K562 (cell line): ENCODE results near the gene SULT2B1. TPM values are rescaled to one million over a fixed set of nuclear protein-coding genes. Genes with fewer than 3 reads are reported as not detected.

Source experiments
- ATAC-seq: fragments of 200-7000 bp; cut with Tn5 transposase; 3 replicates; pipeline ENCODE4 v1.9.1; 2020; ENCODE audit warnings: moderate library complexity
- BruUV-seq: library from RNA; stranded (reverse); fragments of 400-500 nt; replicated peaks from 2 replicates; lab custom pipeline; 2021; lab: Mats Ljungman, UMichigan
- CTCF ChIA-PET: fragments of 300-600 bp; formaldehyde crosslinking; extraction: SDS; loops from one replicate; lab custom pipeline; 2021; ENCODE audit warnings: low intra/inter-chr PET ratio; lab: Yijun Ruan, JAX
- POLR2A ChIA-PET: fragments of 300-600, 350-650 bp; sonication (Branson Sonifier 250); formaldehyde crosslinking; extraction: SDS; loops from one replicate; lab custom pipeline; 2021; ENCODE audit warnings: antibody characterized with exemption, inconsistent platforms; lab: Yijun Ruan, JAX
- DNase-seq, 4 experiments: peaks; one replicate each; pipeline versions ENCODE4 v3.0.0 to v3.0.0-alpha.2; 2011 to 2018; ENCODE audit warnings: low spot score in 3 of 4, mixed read lengths in 3 of 4; ENCODE audit errors: extremely low read depth in 1 of 4
- FAIRE-seq: peaks from 2 replicates; lab custom pipeline; 2011; peaks lifted over from hg19 to GRCh38; lab: Jason Lieb, UNC
- H2AFZ ChIP-seq: 2 replicates; pipeline ENCODE4 v1.6.0; 2011; ENCODE audit warnings: low read depth, low read length, control low read depth, inconsistent platforms
- H3K27ac ChIP-seq: fragments of 200-600 bp; 3 replicates; pipeline ENCODE4 v1.8.0; 2011; ENCODE audit warnings: low read depth, mild to moderate bottlenecking, control low read depth, inconsistent platforms, low read length, moderate library complexity, mixed read lengths; ENCODE audit errors: extremely low read depth
- H3K27me3 ChIP-seq, 2 experiments: fragments of 300-600 bp in 1 of 2; 2 replicates in 1 of 2; 3 replicates in 1 of 2; pipeline versions ENCODE4 v1.6.0 to v1.8.0; 2011; ENCODE audit warnings: inconsistent platforms in 2 of 2, low read length in 2 of 2, mild to moderate bottlenecking in 1 of 2, mixed read lengths in 1 of 2, moderate library complexity in 1 of 2; ENCODE audit not compliant: control insufficient read depth in 2 of 2, insufficient read depth in 2 of 2
- H3K36me3 ChIP-seq: fragments of 300-600 bp; 3 replicates; pipeline ENCODE4 v1.8.0; 2011; ENCODE audit warnings: mild to moderate bottlenecking, low read length, inconsistent platforms; ENCODE audit not compliant: control insufficient read depth, insufficient read depth
- H3K4me1 ChIP-seq, 2 experiments: fragments of 200-600 bp in 1 of 2; replicated peaks in 1 of 2; 2 replicates in 1 of 2; 3 replicates in 1 of 2; pipeline versions ENCODE4 v1.5.1 to v1.8.0; 2011; ENCODE audit warnings: inconsistent platforms in 2 of 2, low read length in 2 of 2, mild to moderate bottlenecking in 1 of 2, mixed read lengths in 1 of 2, moderate library complexity in 1 of 2; ENCODE audit not compliant: control insufficient read depth in 2 of 2, insufficient read depth in 2 of 2
- H3K4me2 ChIP-seq: 2 replicates; pipeline ENCODE4 v1.6.1; 2011; ENCODE audit warnings: low read length, control low read depth, inconsistent platforms, mixed read lengths; ENCODE audit not compliant: insufficient read depth
- H3K4me3 ChIP-seq: fragments of 200-600 bp; sonication (generic), shearing (Covaris generic); 2 replicates; pipeline ENCODE4 v1.5.1; 2016; ENCODE audit warnings: control low read depth, inconsistent platforms
- H3K79me2 ChIP-seq: fragments of 200-600 bp; 3 replicates; pipeline ENCODE4 v1.8.0; 2011; ENCODE audit warnings: low read length, inconsistent platforms; ENCODE audit not compliant: control insufficient read depth, insufficient read depth
- H3K9ac ChIP-seq, 2 experiments: 2 replicates each; pipeline versions ENCODE4 v1.6.0 to v1.6.1; 2011; ENCODE audit warnings: low read depth in 2 of 2, low read length in 2 of 2, control low read depth in 1 of 2, inconsistent platforms in 1 of 2, mild to moderate bottlenecking in 1 of 2, mixed read lengths in 1 of 2; ENCODE audit not compliant: insufficient read depth in 1 of 2
- H3K9me1 ChIP-seq: one replicate; pipeline ENCODE4 v1.6.0; 2011; ENCODE audit warnings: inconsistent platforms, mild to moderate bottlenecking, low read length, moderate library complexity; ENCODE audit not compliant: control insufficient read depth, insufficient read depth
- H3K9me3 ChIP-seq: replicated peaks from 2 replicates; pipeline ENCODE4 v1.5.1; 2011; ENCODE audit warnings: low read depth, low read length, inconsistent platforms; ENCODE audit not compliant: control insufficient read depth, insufficient read depth
- H4K20me1 ChIP-seq: replicated peaks from 2 replicates; pipeline ENCODE4 v1.6.1; 2011; ENCODE audit warnings: low read length, inconsistent platforms, mixed read lengths; ENCODE audit not compliant: control insufficient read depth, insufficient read depth
- ARID2 ChIP-seq: fragments of 450-650 bp; IDR thresholded peaks from 2 replicates; pipeline ENCODE4 v1.6.1; 2017; ENCODE audit warnings: antibody characterized with exemption, mild to moderate bottlenecking
- ATF1 ChIP-seq, 2 experiments: fragments of 450-650 bp in 1 of 2; IDR thresholded peaks; 2 replicates each; pipeline ENCODE4 v1.6.1; 2016; ENCODE audit warnings: missing compliant biosample characterization in 1 of 2, missing genetic modification characterization in 1 of 2
- BACH1 ChIP-seq: fragments of 200-800 bp; sonication (Bioruptor generic); IDR thresholded peaks from 2 replicates; pipeline ENCODE4 v1.6.1; 2016; ENCODE audit warnings: missing genetic modification characterization, missing compliant biosample characterization
- BMI1 ChIP-seq: fragments of 150-350 bp; IDR thresholded peaks from 2 replicates; pipeline ENCODE4 v1.6.1; 2014; ENCODE audit warnings: low read length
- BRD9 ChIP-seq: fragments of 450-650 bp; IDR thresholded peaks from 2 replicates; pipeline ENCODE4 v1.6.1; 2018; ENCODE audit warnings: low read depth; ENCODE audit not compliant: partially characterized antibody
- CBX8 ChIP-seq: fragments of 200-600 bp; sonication (generic); IDR thresholded peaks from 2 replicates; pipeline ENCODE4 v1.6.1; 2012; ENCODE audit warnings: borderline replicate concordance, mixed run types, low read depth, mild to moderate bottlenecking, moderate library complexity, mixed read lengths, low read length, control low read depth, inconsistent platforms; ENCODE audit not compliant: poor library complexity, severe bottlenecking; ENCODE audit errors: extremely low read depth
- COPS2 ChIP-seq: fragments of 450-650 bp; conservative IDR thresholded peaks from 2 replicates; pipeline ENCODE4 v1.6.1; 2016; ENCODE audit warnings: mild to moderate bottlenecking, moderate library complexity
- DNMT1 ChIP-seq: fragments of 450-650 bp; IDR thresholded peaks from 2 replicates; pipeline ENCODE4 v1.6.1; 2016; ENCODE audit warnings: antibody characterized with exemption, mild to moderate bottlenecking
- EHMT2 ChIP-seq: fragments of 450-650 bp; IDR thresholded peaks from 2 replicates; pipeline ENCODE4 v1.6.1; 2018; ENCODE audit warnings: antibody characterized with exemption
- HDGF ChIP-seq: fragments of 450-650 bp; IDR thresholded peaks from 2 replicates; pipeline ENCODE4 v1.6.1; 2016
- LEF1 ChIP-seq: fragments of 450-650 bp; IDR thresholded peaks from 2 replicates; pipeline ENCODE4 v1.6.1; 2016; ENCODE audit warnings: mild to moderate bottlenecking
- MCM3 ChIP-seq: fragments of 450-650 bp; IDR thresholded peaks from 2 replicates; pipeline ENCODE4 v1.6.1; 2016
- MTA1 ChIP-seq: fragments of 450-650 bp; IDR thresholded peaks from 2 replicates; pipeline ENCODE4 v1.6.1; 2017; ENCODE audit warnings: borderline replicate concordance
- RAD51 ChIP-seq: fragments of 450-650 bp; IDR thresholded peaks from 2 replicates; pipeline ENCODE4 v1.7.1; 2016; ENCODE audit warnings: low read depth, mild to moderate bottlenecking, borderline replicate concordance
- RBM34 ChIP-seq: fragments of 200-400 bp; formaldehyde crosslinking; IDR thresholded peaks from 2 replicates; pipeline ENCODE4 v1.6.1; 2018; ENCODE audit warnings: low read length, borderline replicate concordance; ENCODE audit not compliant: insufficient read depth
- SP1 ChIP-seq: sonication (generic); formaldehyde crosslinking; IDR thresholded peaks from 2 replicates; pipeline ENCODE4 v1.8.1; 2022; ENCODE audit warnings: mild to moderate bottlenecking, missing genetic modification reagents
- THRAP3 ChIP-seq: fragments of 450-650 bp; IDR thresholded peaks from 2 replicates; pipeline ENCODE4 v1.6.1; 2016; ENCODE audit warnings: mild to moderate bottlenecking, inconsistent platforms, borderline replicate concordance
- WGBS: fragments of 100-300 bp; shearing (Covaris generic); methylation state at CpG from one replicate; pipeline ENCODE4 v1.1.6; 2016; ENCODE audit warnings: low coverage, mixed read lengths; ENCODE audit not compliant: insufficient coverage; ENCODE audit errors: missing lambda C conversion rate; 5-methylcytosine and 5-hydroxymethylcytosine counted together
- in situ Hi-C: fragments of 300-500 bp; cut with MboI; formaldehyde crosslinking; loops from 4 replicates; pipeline ENCODE4 v1.15.0; 2018; ENCODE audit warnings: inconsistent platforms, mixed read lengths
- intact Hi-C: fragments of 100-400 bp; cut with micrococcal nuclease; formaldehyde crosslinking; loops from 2 replicates; pipeline ENCODE4 v1.14.2; 2022
- polyA plus RNA-seq, 8 experiments: library from polyadenylated mRNA; depleted of rRNA in 4 of 8; stranded (reverse) in 5 of 8; unstranded in 3 of 8; fragments of >200 nt; fragmentation: Nextera tagmentation in 2 of 8; fragmentation: Illumina TruSeq in 1 of 8; extraction: Ambion mirVana in 2 of 8; extraction: Trizol in 1 of 8; gene quantifications; 2 replicates each; pipeline versions ENCODE4 v1.2.1 to v1.2.3, GENCODE V29; 2011 to 2014; ENCODE audit warnings: inconsistent platforms in 1 of 8, missing spikeins in 1 of 8
- total RNA-seq, 7 experiments: library from RNA; depleted of rRNA in 6 of 7; stranded (reverse); fragments of >200 nt in 6 of 7; fragmentation: Illumina TruSeq in 2 of 7; extraction: Trizol in 2 of 7; gene quantifications; 2 replicates each; pipeline versions ENCODE4 v1.2.1 to v1.2.3, GENCODE V29; 2011 to 2021; ENCODE audit warnings: low replicate concordance in 1 of 7
- TF ChIP-seq, protein P1 (sequence below): fragments of 250-450 bp; sonication (Bioruptor Pico); IDR thresholded peaks from 2 replicates; pipeline ENCODE4 v1.4.0; 2020; ENCODE audit warnings: borderline replicate concordance
- TF ChIP-seq, protein P2 (sequence below): fragments of 200-800 bp; sonication (Bioruptor generic); IDR thresholded peaks from 2 replicates; pipeline ENCODE4 v1.6.1; 2017; ENCODE audit warnings: missing genetic modification characterization, missing compliant biosample characterization

Gene SULT2B1
- total and polyA plus RNA-seq, 9 of the 15 experiments (the other 6 are each of a cell fraction or from before 2014, with no cell fraction given), result 0.09 to 0.62 (median 0.22) TPM; not detected in 2

DNA sequence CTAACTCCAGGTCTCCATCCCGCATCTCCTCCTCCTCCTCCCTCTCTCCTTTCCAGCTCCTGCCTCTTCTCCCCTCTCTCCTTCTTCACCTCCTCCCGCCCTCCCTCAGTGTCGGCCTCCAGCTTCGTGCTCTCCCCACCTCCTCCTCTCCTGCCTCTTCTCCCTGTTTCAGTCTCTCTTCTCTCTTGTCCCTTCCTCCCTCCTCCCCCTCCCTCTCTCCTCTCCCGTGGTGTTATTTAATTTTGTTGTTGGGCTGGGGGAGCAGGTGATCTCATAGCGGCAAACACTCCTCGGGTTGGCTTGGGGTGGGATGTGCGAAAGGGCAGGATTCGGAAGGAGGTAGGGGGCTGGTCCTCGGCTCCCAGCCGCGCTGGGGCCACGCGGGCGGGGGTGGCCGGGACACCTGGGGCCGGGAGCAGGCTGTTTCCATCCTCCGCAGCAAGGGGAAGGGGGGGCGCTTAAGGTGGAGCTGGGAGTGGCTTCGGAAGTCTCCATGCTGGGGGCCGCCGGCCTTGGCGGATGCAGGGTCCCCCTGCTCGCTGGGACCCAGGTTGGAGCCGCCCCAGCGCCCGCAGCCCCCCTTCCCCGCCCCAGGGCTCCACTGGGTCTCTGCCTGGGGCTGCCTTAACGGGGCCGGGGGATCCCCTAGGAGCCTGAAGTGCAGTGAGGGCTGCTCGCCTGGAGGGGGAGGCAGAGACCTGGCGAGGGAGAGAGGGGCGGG, 94.2 kb downstream of the SULT2B1 start, which contains the start of gene CA11:
Gene CA11 (minus strand): TSS at position 187 of the 721 bp plus-strand sequence. CDS start 555 bp downstream, outside the sequence.
- in situ Hi-C loops, result loop anchor here (5.0 to 10.0 kb wide), 3 partner anchors 96 to 329 kb away; partner anchors contain the start of gene RASIP1
- ATAC-seq (peak; percentile 91), DNase-seq (peak; percentile 71 to 93 (median 92)), FAIRE-seq (no peak)
- H3K36me3 ChIP-seq, result no peaks in the 10 kb centered on the region
- peak within 1 kb of the TSS; percentile 27 for H3K27ac ChIP-seq
- no TSS peak for BruUV-seq
- H3K9me1 ChIP-seq, result no peaks in the 10 kb centered on the region
- H4K20me1 ChIP-seq, result no peaks in the 10 kb centered on the region
- ChIA-PET CTCF (interaction anchor here (0.6 to 2.2 kb wide), 6 partner anchors 51 to 197 kb away, joined by 3 to 16 read pairs (median 5); no protein-coding TSS in a partner anchor), POLR2A (interaction anchor here (0.6 to 1.3 kb wide), 8 partner anchors 11 to 717 kb away, joined by 3 to 7 read pairs (median 4); partner anchors contain the start of gene PPP1R15A)
- H3K9me3 ChIP-seq, result no peaks in the 10 kb centered on the region
- WGBS, result 0% methylated on average over 15 of the region's 33 CpGs
- H3K9ac ChIP-seq, result peak within 1 kb of the TSS; percentile 43 to 87
- H3K4me3 ChIP-seq, result peak within 1 kb of the TSS; percentile 56
- peaks cover 19 to 41% of the 10 kb centered on the region in 2 experiments; a peak in 4 of 5 replicates for H3K4me1 ChIP-seq
- H2AFZ ChIP-seq, result peak within 1 kb of the TSS; percentile 95
- intact Hi-C loops, result loop anchor here (1.0 to 5.0 kb wide), 3 partner anchors 91 to 189 kb away; no protein-coding TSS in a partner anchor
- H3K27me3 ChIP-seq, result no peaks in the 10 kb centered on the region
- peak within 1 kb of the TSS; percentile 84 for H3K4me2 ChIP-seq
- H3K79me2 ChIP-seq, result no peaks in the 10 kb centered on the region
- no peak for TF ChIP-seq BMI1
- 0 out of 2 replicates have a peak, but pooled peaks have one; percentile 39 for TF ChIP-seq MCM3
- no peak for TF ChIP-seq RBM34
- TF ChIP-seq CBX8, result no peak
- TF ChIP-seq BACH1, result no peak
- 0 out of 2 replicates have a peak, but pooled peaks have one; percentile 14 for TF ChIP-seq LEF1
- TF ChIP-seq RAD51, result peak; percentile 8; the same call in 1 of the 2 replicates
- TF ChIP-seq COPS2, result no peak
- TF ChIP-seq, protein P1, sequence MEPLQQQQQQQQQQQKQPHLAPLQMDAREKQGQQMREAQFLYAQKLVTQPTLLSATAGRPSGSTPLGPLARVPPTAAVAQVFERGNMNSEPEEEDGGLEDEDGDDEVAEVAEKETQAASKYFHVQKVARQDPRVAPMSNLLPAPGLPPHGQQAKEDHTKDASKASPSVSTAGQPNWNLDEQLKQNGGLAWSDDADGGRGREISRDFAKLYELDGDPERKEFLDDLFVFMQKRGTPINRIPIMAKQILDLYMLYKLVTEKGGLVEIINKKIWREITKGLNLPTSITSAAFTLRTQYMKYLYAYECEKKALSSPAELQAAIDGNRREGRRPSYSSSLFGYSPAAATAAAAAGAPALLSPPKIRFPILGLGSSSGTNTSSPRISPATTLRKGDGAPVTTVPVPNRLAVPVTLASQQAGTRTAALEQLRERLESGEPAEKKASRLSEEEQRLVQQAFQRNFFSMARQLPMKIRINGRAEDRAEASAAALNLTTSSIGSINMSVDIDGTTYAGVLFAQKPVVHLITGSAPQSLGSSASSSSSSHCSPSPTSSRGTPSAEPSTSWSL (CRISPR knock-in tag), result no peak
- TF ChIP-seq THRAP3, result 0 out of 2 replicates have a peak, but pooled peaks have one; percentile 32
- peak; percentile 91 for TF ChIP-seq MTA1
- TF ChIP-seq DNMT1, result 0 out of 2 replicates have a peak, but pooled peaks have one; percentile 81
- TF ChIP-seq ATF1 (CRISPR knock-in tag; IDR thresholded peaks at IDR 0.05), result no peak
- TF ChIP-seq ATF1 (tag; IDR thresholded peaks at IDR 0.05), result 0 out of 2 replicates have a peak, but pooled peaks have one; percentile 42
- TF ChIP-seq EHMT2, result peak; percentile 69
- TF ChIP-seq, protein P2, sequence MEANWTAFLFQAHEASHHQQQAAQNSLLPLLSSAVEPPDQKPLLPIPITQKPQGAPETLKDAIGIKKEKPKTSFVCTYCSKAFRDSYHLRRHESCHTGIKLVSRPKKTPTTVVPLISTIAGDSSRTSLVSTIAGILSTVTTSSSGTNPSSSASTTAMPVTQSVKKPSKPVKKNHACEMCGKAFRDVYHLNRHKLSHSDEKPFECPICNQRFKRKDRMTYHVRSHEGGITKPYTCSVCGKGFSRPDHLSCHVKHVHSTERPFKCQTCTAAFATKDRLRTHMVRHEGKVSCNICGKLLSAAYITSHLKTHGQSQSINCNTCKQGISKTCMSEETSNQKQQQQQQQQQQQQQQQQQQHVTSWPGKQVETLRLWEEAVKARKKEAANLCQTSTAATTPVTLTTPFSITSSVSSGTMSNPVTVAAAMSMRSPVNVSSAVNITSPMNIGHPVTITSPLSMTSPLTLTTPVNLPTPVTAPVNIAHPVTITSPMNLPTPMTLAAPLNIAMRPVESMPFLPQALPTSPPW (CRISPR knock-in tag), result peak; percentile 99
- peak; percentile 66 for TF ChIP-seq BRD9
- TF ChIP-seq ARID2, result 0 out of 2 replicates have a peak, but pooled peaks have one; percentile 60
- peak; percentile 94 for TF ChIP-seq HDGF
- TF ChIP-seq SP1, result peak; percentile 83
